Caco-2 (cell line): ENCODE measurements around the gene PPFIA1. TPM values are rescaled to one million over a fixed set of nuclear protein-coding genes. Genes with fewer than 3 reads are reported as not detected.

ENCODE experiments used
- BruUV-seq: library from RNA; stranded (reverse); fragments of 400-500 nt; replicated peaks from 2 replicates; lab custom pipeline; 2021; lab: Mats Ljungman, UMichigan
- CTCF ChIA-PET: fragments of 300-600 bp; sonication (Branson Sonifier 250); formaldehyde crosslinking; loops from one replicate; lab custom pipeline; 2022; ENCODE audit warnings: antibody characterized with exemption; lab: Charles Lee
- POLR2A ChIA-PET: fragments of 300-600 bp; sonication (Branson Sonifier 250); formaldehyde crosslinking; loops from one replicate; lab custom pipeline; 2022; ENCODE audit warnings: antibody characterized with exemption; lab: Charles Lee
- DNase-seq, 2 experiments: peaks; one replicate each; pipeline versions ENCODE4 v3.0.0 to v3.0.0-alpha.2; 2020 to 2022
- H3K27me3 ChIP-seq: replicated peaks from 2 replicates; pipeline ENCODE4 v1.6.0; 2011; ENCODE audit warnings: low read length; ENCODE audit not compliant: control insufficient read depth, insufficient read depth
- H3K36me3 ChIP-seq: 2 replicates; pipeline ENCODE4 v1.5.1; 2011; ENCODE audit warnings: low read length; ENCODE audit not compliant: control insufficient read depth, insufficient read depth
- H3K4me1 ChIP-seq: fragments of 250-450 bp; sonication (Bioruptor Pico); 2 replicates; pipeline ENCODE4 v1.5.1; 2020; ENCODE audit warnings: mild to moderate bottlenecking
- H3K4me3 ChIP-seq: 2 replicates; pipeline ENCODE4 v1.5.1; 2011; ENCODE audit warnings: low read depth, mild to moderate bottlenecking, control low read depth, low read length
- H3K9me3 ChIP-seq: fragments of 250-450 bp; sonication (Bioruptor Pico); 2 replicates; pipeline ENCODE4 v1.5.1; 2020; ENCODE audit warnings: mild to moderate bottlenecking, moderate library complexity
- H3K27ac Mint-ChIP-seq: one replicate; pipeline ENCODE4 v1.8.0; 2022; ENCODE audit warnings: mixed read lengths; ENCODE audit not compliant: unreplicated experiment
- H3K27me3 Mint-ChIP-seq: one replicate; pipeline ENCODE4 v1.8.0; 2022; ENCODE audit warnings: mixed read lengths; ENCODE audit not compliant: insufficient read depth, unreplicated experiment
- H3K36me3 Mint-ChIP-seq: one replicate; pipeline ENCODE4 v1.8.0; 2022; ENCODE audit warnings: mild to moderate bottlenecking, mixed read lengths; ENCODE audit not compliant: insufficient read depth, unreplicated experiment
- H3K4me1 Mint-ChIP-seq: one replicate; pipeline ENCODE4 v1.8.0; 2022; ENCODE audit warnings: low read depth, mixed read lengths; ENCODE audit not compliant: unreplicated experiment
- H3K4me3 Mint-ChIP-seq: one replicate; pipeline ENCODE4 v1.8.0; 2022; ENCODE audit warnings: mild to moderate bottlenecking, moderate library complexity, mixed read lengths; ENCODE audit not compliant: unreplicated experiment
- H3K9me3 Mint-ChIP-seq: one replicate; pipeline ENCODE4 v1.8.0; 2022; ENCODE audit warnings: mixed read lengths; ENCODE audit not compliant: unreplicated experiment
- CTCF ChIP-seq, 2 experiments: fragments of 200-600 bp in 1 of 2; IDR thresholded peaks; 1 replicate in 1 of 2; 2 replicates in 1 of 2; pipeline versions ENCODE4 v1.5.1 to v1.8.0; 2011 to 2022; ENCODE audit warnings: antibody characterized with exemption in 1 of 2, control low read depth in 1 of 2, inconsistent platforms in 1 of 2, low read depth in 1 of 2, low read length in 1 of 2, mild to moderate bottlenecking in 1 of 2, moderate library complexity in 1 of 2; ENCODE audit not compliant: insufficient read depth in 1 of 2, severe bottlenecking in 1 of 2, unreplicated experiment in 1 of 2
- intact Hi-C: fragments of 100-400 bp; cut with micrococcal nuclease; formaldehyde crosslinking; loops from one replicate; pipeline ENCODE4 v1.10.0; 2022; ENCODE audit not compliant: unreplicated experiment
- total RNA-seq: library from RNA; stranded (reverse); gene quantifications from 2 replicates; pipeline ENCODE4 v1.2.3, GENCODE V29; 2022

PPFIA1 gene
- total RNA-seq, 1 experiment from 2014 or later = 148 TPM

GRCh38 chr11:70381350-70381749 lies 110.9 kb downstream of the PPFIA1 start:
- Mint-ChIP-seq H3K9me3 (no peaks in the 10 kb centered on the region), H3K27ac (peak overlapping the region; percentile 63), H3K27me3 (no peaks in the 10 kb centered on the region), H3K36me3 (peaks cover 86% of the 10 kb centered on the region), H3K4me1 (peaks cover 13% of the 10 kb centered on the region), H3K4me3 (no peak overlapping the region)
- DNase-seq = peak in 1 of 2 experiments; percentile 35
- H3K9me3 ChIP-seq = no peaks in the 10 kb centered on the region
- intact Hi-C loops = no loop called here
- CTCF ChIA-PET = interaction anchor here (0.6 kb wide), 1 partner anchor 60 kb away, joined by 7 read pairs; no protein-coding TSS in a partner anchor
- TF ChIP-seq CTCF (IDR thresholded peaks at IDR 0.05; ENCODE audit: insufficient read depth in 1 of 2, low read depth in 1 of 2, low read length in 1 of 2, severe bottlenecking in 1 of 2, unreplicated experiment in 1 of 2) = no peak
- peaks cover 14% of the 10 kb centered on the region for H3K36me3 ChIP-seq
- POLR2A ChIA-PET = no interaction called here
- no peaks in the 10 kb centered on the region for H3K27me3 ChIP-seq
- H3K4me3 ChIP-seq = no peak overlapping the region
- BruUV-seq = no TSS peak
- H3K4me1 ChIP-seq = no peaks in the 10 kb centered on the region

GRCh38 chr11:70381872-70382861 lies 111.7 kb downstream of the PPFIA1 start:
- ChIA-PET CTCF (no interaction called here), POLR2A (no interaction called here)
- Mint-ChIP-seq H3K27ac (peak overlapping the region; percentile 63), H3K9me3 (no peaks in the 10 kb centered on the region), H3K36me3 (peaks cover 86% of the 10 kb centered on the region), H3K27me3 (no peaks in the 10 kb centered on the region), H3K4me1 (peaks cover 13% of the 10 kb centered on the region), H3K4me3 (no peak overlapping the region)
- H3K4me1 ChIP-seq = no peaks in the 10 kb centered on the region
- no peaks in the 10 kb centered on the region for H3K9me3 ChIP-seq
- peaks cover 14% of the 10 kb centered on the region for H3K36me3 ChIP-seq
- no peak for TF ChIP-seq CTCF (IDR thresholded peaks at IDR 0.05; ENCODE audit: insufficient read depth in 1 of 2, low read depth in 1 of 2, low read length in 1 of 2, severe bottlenecking in 1 of 2, unreplicated experiment in 1 of 2)
- no peak overlapping the region for H3K4me3 ChIP-seq
- intact Hi-C loops = no loop called here
- peak in 1 of 2 experiments; percentile 42 for DNase-seq
- H3K27me3 ChIP-seq = no peaks in the 10 kb centered on the region
- no TSS peak for BruUV-seq

- Histone ChIP-seq H3K36me3 (peaks cover 9% of the 10 kb centered on the region), H3K27me3 (no peaks in the 10 kb centered on the region), H3K4me3 (no peak overlapping the region), H3K9me3 (no peaks in the 10 kb centered on the region), H3K4me1 (no peaks in the 10 kb centered on the region)
- Mint-ChIP-seq H3K9me3 (no peaks in the 10 kb centered on the region), H3K36me3 (peaks cover 86% of the 10 kb centered on the region), H3K4me1 (peaks cover 13% of the 10 kb centered on the region), H3K4me3 (no peak overlapping the region), H3K27ac (no peak overlapping the region), H3K27me3 (no peaks in the 10 kb centered on the region)
- no peak for DNase-seq
- TF ChIP-seq CTCF (IDR thresholded peaks at IDR 0.05; ENCODE audit: insufficient read depth in 1 of 2, low read depth in 1 of 2, low read length in 1 of 2, severe bottlenecking in 1 of 2, unreplicated experiment in 1 of 2) = no peak
- CTCF ChIA-PET = no interaction called here
- POLR2A ChIA-PET = no interaction called here
- intact Hi-C loops = no loop called here
- BruUV-seq = no TSS peak
These were observed 113.4 kb downstream of the PPFIA1 start for GRCh38 chr11:70383664-70384565.
